PC-9 (cell line): ENCODE data around the gene UBN1.

Experiments
- EZH2 ChIP-seq: fragments of 200-600 bp; sonication (generic); IDR thresholded peaks from 2 replicates; pipeline ENCODE4 v1.8.0; 2017; ENCODE audit warnings: antibody characterized with exemption, low read depth
- TF ChIP-seq, protein P1 (sequence below): fragments of 200-600 bp; sonication (generic); conservative IDR thresholded peaks from 2 replicates; pipeline ENCODE4 v1.6.1; 2017; ENCODE audit warnings: mixed run types, antibody characterized with exemption, mild to moderate bottlenecking, moderate library complexity

DNA sequence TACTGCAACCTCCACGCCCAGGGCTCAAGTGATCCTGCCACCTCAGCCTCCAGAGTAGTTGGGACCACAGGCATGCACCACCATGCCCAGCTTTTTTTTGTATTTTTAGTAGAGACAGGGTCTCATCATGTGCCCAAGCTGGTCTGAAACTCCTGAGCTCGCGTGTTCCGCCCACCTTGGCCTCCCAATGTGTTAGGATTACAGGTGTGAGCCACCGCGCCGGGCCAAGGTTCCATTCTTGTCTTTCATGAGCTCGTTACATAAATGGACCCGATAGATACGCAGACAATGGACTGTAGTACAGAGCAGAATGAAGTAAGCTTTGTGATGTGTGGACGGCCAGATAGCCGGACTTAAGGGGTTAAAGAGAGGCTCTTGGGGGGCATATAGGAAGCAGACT is 19.3 kb downstream of the UBN1 start:
- TF ChIP-seq, protein P1, sequence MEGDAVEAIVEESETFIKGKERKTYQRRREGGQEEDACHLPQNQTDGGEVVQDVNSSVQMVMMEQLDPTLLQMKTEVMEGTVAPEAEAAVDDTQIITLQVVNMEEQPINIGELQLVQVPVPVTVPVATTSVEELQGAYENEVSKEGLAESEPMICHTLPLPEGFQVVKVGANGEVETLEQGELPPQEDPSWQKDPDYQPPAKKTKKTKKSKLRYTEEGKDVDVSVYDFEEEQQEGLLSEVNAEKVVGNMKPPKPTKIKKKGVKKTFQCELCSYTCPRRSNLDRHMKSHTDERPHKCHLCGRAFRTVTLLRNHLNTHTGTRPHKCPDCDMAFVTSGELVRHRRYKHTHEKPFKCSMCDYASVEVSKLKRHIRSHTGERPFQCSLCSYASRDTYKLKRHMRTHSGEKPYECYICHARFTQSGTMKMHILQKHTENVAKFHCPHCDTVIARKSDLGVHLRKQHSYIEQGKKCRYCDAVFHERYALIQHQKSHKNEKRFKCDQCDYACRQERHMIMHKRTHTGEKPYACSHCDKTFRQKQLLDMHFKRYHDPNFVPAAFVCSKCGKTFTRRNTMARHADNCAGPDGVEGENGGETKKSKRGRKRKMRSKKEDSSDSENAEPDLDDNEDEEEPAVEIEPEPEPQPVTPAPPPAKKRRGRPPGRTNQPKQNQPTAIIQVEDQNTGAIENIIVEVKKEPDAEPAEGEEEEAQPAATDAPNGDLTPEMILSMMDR = no peak
- no peak for TF ChIP-seq EZH2
